Right atrium auricular region (tissue), 2 donors: ENCODE measurements around the gene IFITM5. TPM values are rescaled to one million over a fixed set of nuclear protein-coding genes. Genes with fewer than 3 reads are reported as not detected.
"Not testable (repeated sequence)": the region's sequence is repeated elsewhere in the genome, so short reads cannot be mapped to it uniquely, and the experiment has no call there.

Experiments
- DNase-seq: peaks from one replicate; pipeline ENCODE4 v3.0.0-alpha.2; 2019; ENCODE audit warnings: low spot score
- H3K27ac ChIP-seq, 2 donors: fragments of 200-600 bp; sonication (generic); 1 replicate in 1 of 2; 2 replicates in 1 of 2; pipeline ENCODE4 v1.5.1; 2016 to 2019
- H3K27me3 ChIP-seq, 2 donors: fragments of 200-600 bp; sonication (generic); one replicate each; pipeline versions ENCODE4 v1.5.1 to v1.6.0; 2017 to 2019
- H3K36me3 ChIP-seq: fragments of 200-600 bp; sonication (generic); one replicate; pipeline ENCODE4 v1.5.1; 2016
- H3K4me1 ChIP-seq, 2 donors: fragments of 200-600 bp; sonication (generic); one replicate each; pipeline versions ENCODE4 v1.5.1 to v1.6.0; 2017 to 2019
- H3K4me3 ChIP-seq, 2 donors: fragments of 200-600 bp; sonication (generic); 1 replicate in 1 of 2; 2 replicates in 1 of 2; pipeline ENCODE4 v1.5.1; 2017 to 2019; ENCODE audit warnings: mild to moderate bottlenecking in 1 of 2, moderate library complexity in 1 of 2
- H3K9me3 ChIP-seq, 2 donors: fragments of 200-600 bp; sonication (generic); one replicate each; pipeline ENCODE4 v1.5.1; 2019
- CTCF ChIP-seq, 2 donors: fragments of 200-600 bp; sonication (generic); IDR thresholded peaks; one replicate each; pipeline ENCODE4 v1.5.1; 2019; ENCODE audit warnings: antibody characterized with exemption in 2 of 2
- total RNA-seq, 2 donors: library from RNA; depleted of rRNA; stranded (reverse); fragments of >200 nt; gene quantifications; one replicate each; pipeline ENCODE4 v1.1.0, GENCODE V29; 2016

The IFITM5 gene
- total RNA-seq, 2 donors from 2014 or later = not detected

GRCh38 chr11:324156-324555, 24.8 kb upstream of the IFITM5 start:
- peaks cover 0 to 38% of the 10 kb centered on the region in 2 donors for H3K4me1 ChIP-seq
- H3K27ac ChIP-seq = peak overlapping the region; percentile 87 to 90
- DNase-seq = no peak
- no peaks in the 10 kb centered on the region for H3K27me3 ChIP-seq
- H3K4me3 ChIP-seq = no peak overlapping the region
- TF ChIP-seq CTCF (IDR thresholded peaks at IDR 0.05) = no peak
- H3K36me3 ChIP-seq = peaks cover 3% of the 10 kb centered on the region
- no peaks in the 10 kb centered on the region for H3K9me3 ChIP-seq

GRCh38 chr11:319888-320273, 20.6 kb upstream of the IFITM5 start:
- H3K27me3 ChIP-seq, DNase-seq, H3K9me3 ChIP-seq, H3K36me3 ChIP-seq: not testable (repeated sequence)
- H3K4me1 ChIP-seq = peaks cover 0 to 37% of the 10 kb centered on the region in 2 donors
- H3K27ac ChIP-seq = peak overlapping the region; percentile 96 to 98
- peak overlapping the region; percentile 74 to 88 for H3K4me3 ChIP-seq

GRCh38 chr11:319121-319887, 20.0 kb upstream of the IFITM5 start:
- peak overlapping the region; percentile 96 to 98 for H3K27ac ChIP-seq
- peak overlapping the region; percentile 74 to 88 for H3K4me3 ChIP-seq
- H3K4me1 ChIP-seq = peaks cover 0 to 31% of the 10 kb centered on the region in 2 donors
- not testable (repeated sequence) for H3K9me3 ChIP-seq, H3K36me3 ChIP-seq, DNase-seq, H3K27me3 ChIP-seq

GRCh38 chr11:318405-319120, 19.2 kb upstream of the IFITM5 start:
- not testable (repeated sequence) for H3K36me3 ChIP-seq, H3K9me3 ChIP-seq, H3K27me3 ChIP-seq, DNase-seq
- H3K4me3 ChIP-seq = peak overlapping the region; percentile 74 to 88
- peak overlapping the region; percentile 96 to 98 for H3K27ac ChIP-seq
- peaks cover 0 to 29% of the 10 kb centered on the region in 2 donors for H3K4me1 ChIP-seq

GRCh38 chr11:317668-318404, 18.5 kb upstream of the IFITM5 start:
- peaks cover 0 to 35% of the 10 kb centered on the region in 2 donors for H3K4me1 ChIP-seq
- H3K4me3 ChIP-seq = peak overlapping the region in 1 of 2 donors; percentile 37
- H3K9me3 ChIP-seq, H3K36me3 ChIP-seq, DNase-seq, H3K27me3 ChIP-seq: not testable (repeated sequence)
- H3K27ac ChIP-seq = peak overlapping the region; percentile 84 to 88

- H3K4me3 ChIP-seq = peak overlapping the region; percentile 54 to 58
- H3K27me3 ChIP-seq = no peaks in the 10 kb centered on the region
- no peak for TF ChIP-seq CTCF (IDR thresholded peaks at IDR 0.05)
- no peaks in the 10 kb centered on the region for H3K9me3 ChIP-seq
- H3K36me3 ChIP-seq = peaks cover 3% of the 10 kb centered on the region
- DNase-seq = no peak
- peak overlapping the region; percentile 84 to 88 for H3K27ac ChIP-seq
- peaks cover 0 to 44% of the 10 kb centered on the region in 2 donors for H3K4me1 ChIP-seq
Measured at GRCh38 chr11:316891-317301, 17.6 kb upstream of the IFITM5 start.

- H3K9me3 ChIP-seq = no peaks in the 10 kb centered on the region
- H3K27me3 ChIP-seq = no peaks in the 10 kb centered on the region
- H3K27ac ChIP-seq = peak overlapping the region; percentile 84 to 88
- peaks cover 0 to 47% of the 10 kb centered on the region in 2 donors for H3K4me1 ChIP-seq
- TF ChIP-seq CTCF (IDR thresholded peaks at IDR 0.05) = no peak
- peak overlapping the region; percentile 54 to 58 for H3K4me3 ChIP-seq
- H3K36me3 ChIP-seq = peaks cover 3% of the 10 kb centered on the region
- no peak for DNase-seq
Measured at GRCh38 chr11:316031-316701, 16.8 kb upstream of the IFITM5 start.
